22Rv1 (cell line): Measurements from ENCODE around the gene SCMH1.

Experiments used
- CTCF ChIP-seq: fragments of 450-650 bp; IDR thresholded peaks from 2 replicates; pipeline ENCODE4 v1.5.1; 2017; ENCODE audit warnings: mild to moderate bottlenecking
- ZFX ChIP-seq: fragments of 450-650 bp; IDR thresholded peaks from 2 replicates; pipeline ENCODE4 v1.6.1; 2017; ENCODE audit warnings: antibody characterized with exemption, borderline replicate concordance

DNA sequence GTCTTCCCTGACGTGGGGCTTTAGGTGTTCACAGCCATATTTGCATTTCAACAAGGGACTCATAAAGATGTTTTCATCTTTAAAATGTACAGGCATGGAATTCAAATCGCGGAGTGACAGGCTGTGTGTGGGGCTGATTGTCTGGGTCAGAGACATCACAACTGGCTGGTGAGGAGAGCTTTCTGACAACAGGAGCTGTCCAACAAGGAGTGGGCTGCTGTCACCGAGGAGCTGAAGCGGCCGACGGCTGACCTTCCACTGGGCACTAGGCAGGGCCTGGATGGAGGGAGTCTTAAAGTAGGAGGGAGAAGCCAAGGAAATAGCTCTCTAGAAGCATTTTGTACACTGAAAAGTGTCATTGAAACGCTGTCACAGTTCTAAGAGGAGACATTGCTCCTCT is 30.5 kb upstream of the SCMH1 start:
- TF ChIP-seq CTCF (no peak), ZFX (no peak)
